ENCODE results near the gene TNFRSF4.
"Not testable (repeated sequence)": the region's sequence is repeated elsewhere in the genome, so short reads cannot be mapped to it uniquely, and the experiment has no call there.

Gene TNFRSF4

DNA sequence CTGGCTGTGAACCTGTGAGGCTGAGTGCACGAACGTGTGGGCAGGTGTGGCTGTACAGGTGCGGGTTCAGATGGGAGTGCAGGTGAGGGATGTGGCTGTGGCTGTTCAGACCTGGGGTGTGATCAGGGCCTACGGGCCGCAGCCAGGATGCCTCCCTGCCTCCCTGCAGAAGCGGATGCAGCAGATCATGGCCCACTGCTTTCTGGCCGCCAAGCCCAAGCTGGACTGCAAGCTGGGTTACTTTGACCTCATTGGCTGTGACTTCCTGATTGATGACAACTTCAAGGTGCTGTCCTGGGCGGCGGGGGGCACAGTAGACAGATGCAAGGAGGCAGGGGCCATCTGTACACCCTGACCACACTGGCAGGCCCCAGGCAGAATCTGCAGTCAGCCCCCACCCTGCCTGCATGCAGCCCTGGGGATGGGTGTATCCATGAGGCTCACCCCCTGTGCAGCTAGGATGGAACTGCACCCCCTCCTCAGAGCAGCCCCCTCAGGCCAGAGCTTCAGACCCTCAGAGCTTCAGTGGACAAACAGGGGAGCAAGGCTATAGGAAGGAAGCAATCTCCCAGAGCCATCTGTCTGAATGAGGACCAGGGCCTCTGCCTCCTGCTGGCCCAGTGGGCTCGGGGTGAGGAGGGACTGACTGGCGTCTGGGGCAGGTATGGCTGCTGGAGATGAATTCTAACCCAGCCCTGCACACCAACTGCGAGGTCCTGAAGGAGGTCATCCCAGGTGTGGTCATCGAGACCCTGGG, 17.3 kb downstream of the TNFRSF4 start:
- no peak overlapping the region for H2AFZ ChIP-seq (ENCODE audit: low read length)
- H3K9me2 ChIP-seq (ENCODE audit: low read depth, low read length) = no peaks in the 10 kb centered on the region

DNA sequence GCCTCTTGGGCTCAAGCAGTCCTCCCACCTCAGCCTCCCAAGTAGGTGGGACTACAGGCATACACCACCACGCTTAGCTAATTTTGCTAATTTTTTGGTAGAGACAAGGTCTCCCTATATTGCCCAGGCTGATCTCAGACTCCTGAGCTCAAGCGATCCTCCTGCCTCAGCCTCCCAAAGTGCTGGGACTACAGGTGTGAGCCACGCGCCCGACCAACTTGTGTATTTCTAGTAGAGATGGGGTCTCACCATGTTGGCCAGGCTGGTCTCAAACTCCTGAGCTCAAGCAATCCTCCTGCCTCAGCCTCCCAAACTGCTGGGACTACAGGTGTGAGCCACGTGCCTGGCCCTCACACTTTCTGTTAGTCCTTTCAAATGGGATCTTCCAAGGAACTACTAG, 18.2 kb downstream of the TNFRSF4 start:
- H3K27me3 ChIP-seq (ENCODE audit: insufficient read depth, low read length) = peaks cover 18% of the 10 kb centered on the region
- not testable (repeated sequence) for H3K36me3 ChIP-seq (ENCODE audit: insufficient read depth, low read length); H3K27ac ChIP-seq (ENCODE audit: low read depth, low read length, poor library complexity, severe bottlenecking); H3K79me2 ChIP-seq (ENCODE audit: insufficient read depth, low read length); H3K4me2 ChIP-seq (ENCODE audit: low read length); H4K20me1 ChIP-seq (ENCODE audit: insufficient read depth, low read length); H3K4me3 ChIP-seq (ENCODE audit: low read depth, low read length, poor library complexity, severe bottlenecking); H3K4me1 ChIP-seq (ENCODE audit: insufficient read depth, low read length, severe bottlenecking); H2AFZ ChIP-seq (ENCODE audit: low read length); H3K9me2 ChIP-seq (ENCODE audit: low read depth, low read length); H3F3A ChIP-seq (ENCODE audit: insufficient read depth, low read length); H3K9me3 ChIP-seq (ENCODE audit: low read length); H3K9ac ChIP-seq (ENCODE audit: low read length)

More for the DNA sequence above, 17.3 kb downstream of the TNFRSF4 start:
- Histone ChIP-seq H3F3A (ENCODE audit: insufficient read depth, low read length) (no peaks in the 10 kb centered on the region), H3K79me2 (ENCODE audit: insufficient read depth, low read length) (no peaks in the 10 kb centered on the region), H3K36me3 (ENCODE audit: insufficient read depth, low read length) (no peaks in the 10 kb centered on the region; the same call in 1 of the 2 replicates), H3K4me3 (ENCODE audit: low read depth, low read length, poor library complexity, severe bottlenecking) (no peak overlapping the region), H3K9ac (ENCODE audit: low read length) (no peak overlapping the region), H3K27me3 (ENCODE audit: insufficient read depth, low read length) (peaks cover 12% of the 10 kb centered on the region), H3K27ac (ENCODE audit: low read depth, low read length, poor library complexity, severe bottlenecking) (no peak overlapping the region), H3K4me1 (ENCODE audit: insufficient read depth, low read length, severe bottlenecking) (no peaks in the 10 kb centered on the region), H3K9me3 (ENCODE audit: low read length) (peaks cover 4% of the 10 kb centered on the region; the same call in 1 of the 2 replicates), H3K4me2 (ENCODE audit: low read length) (no peak overlapping the region), H4K20me1 (ENCODE audit: insufficient read depth, low read length) (no peaks in the 10 kb centered on the region)
- TF ChIP-seq, protein P1, sequence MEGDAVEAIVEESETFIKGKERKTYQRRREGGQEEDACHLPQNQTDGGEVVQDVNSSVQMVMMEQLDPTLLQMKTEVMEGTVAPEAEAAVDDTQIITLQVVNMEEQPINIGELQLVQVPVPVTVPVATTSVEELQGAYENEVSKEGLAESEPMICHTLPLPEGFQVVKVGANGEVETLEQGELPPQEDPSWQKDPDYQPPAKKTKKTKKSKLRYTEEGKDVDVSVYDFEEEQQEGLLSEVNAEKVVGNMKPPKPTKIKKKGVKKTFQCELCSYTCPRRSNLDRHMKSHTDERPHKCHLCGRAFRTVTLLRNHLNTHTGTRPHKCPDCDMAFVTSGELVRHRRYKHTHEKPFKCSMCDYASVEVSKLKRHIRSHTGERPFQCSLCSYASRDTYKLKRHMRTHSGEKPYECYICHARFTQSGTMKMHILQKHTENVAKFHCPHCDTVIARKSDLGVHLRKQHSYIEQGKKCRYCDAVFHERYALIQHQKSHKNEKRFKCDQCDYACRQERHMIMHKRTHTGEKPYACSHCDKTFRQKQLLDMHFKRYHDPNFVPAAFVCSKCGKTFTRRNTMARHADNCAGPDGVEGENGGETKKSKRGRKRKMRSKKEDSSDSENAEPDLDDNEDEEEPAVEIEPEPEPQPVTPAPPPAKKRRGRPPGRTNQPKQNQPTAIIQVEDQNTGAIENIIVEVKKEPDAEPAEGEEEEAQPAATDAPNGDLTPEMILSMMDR (IDR thresholded peaks at IDR 0.05; ENCODE audit: low read length) = no peak
- no peak for TF ChIP-seq EZH2 (IDR thresholded peaks at IDR 0.05; ENCODE audit: borderline replicate concordance, low read length)

DNA sequence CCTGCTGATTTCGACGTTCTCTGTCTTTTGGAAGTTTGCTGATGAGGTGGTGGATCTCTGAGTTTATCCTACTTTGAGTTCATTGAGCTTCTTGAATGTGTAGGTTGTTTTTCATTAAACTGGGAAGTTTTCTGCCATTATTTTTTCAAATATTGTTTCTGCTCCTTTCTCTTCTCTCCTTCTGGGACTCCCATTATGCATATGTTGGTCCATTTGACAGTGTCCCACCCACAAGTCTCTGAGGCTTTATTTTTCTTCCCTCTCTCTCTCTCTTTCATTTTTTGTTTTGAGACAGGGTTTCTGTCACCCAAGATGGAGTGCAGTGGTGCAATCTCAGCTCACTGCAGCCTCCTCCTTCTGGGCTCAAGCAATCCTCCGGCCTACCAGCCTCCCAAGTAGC, 19.2 kb downstream of the TNFRSF4 start:
- Histone ChIP-seq H3K36me3 (ENCODE audit: insufficient read depth, low read length) (no peaks in the 10 kb centered on the region; the same call in 1 of the 2 replicates), H2AFZ (ENCODE audit: low read length) (no peak overlapping the region), H3K27ac (ENCODE audit: low read depth, low read length, poor library complexity, severe bottlenecking) (no peak overlapping the region), H3K4me3 (ENCODE audit: low read depth, low read length, poor library complexity, severe bottlenecking) (no peak overlapping the region), H3K4me1 (ENCODE audit: insufficient read depth, low read length, severe bottlenecking) (no peaks in the 10 kb centered on the region), H4K20me1 (ENCODE audit: insufficient read depth, low read length) (no peaks in the 10 kb centered on the region), H3K9me2 (ENCODE audit: low read depth, low read length) (no peaks in the 10 kb centered on the region), H3F3A (ENCODE audit: insufficient read depth, low read length) (no peaks in the 10 kb centered on the region), H3K27me3 (ENCODE audit: insufficient read depth, low read length) (peaks cover 18% of the 10 kb centered on the region), H3K4me2 (ENCODE audit: low read length) (no peak overlapping the region), H3K9ac (ENCODE audit: low read length) (no peak overlapping the region), H3K9me3 (ENCODE audit: low read length) (peaks cover 9% of the 10 kb centered on the region; the same call in 1 of the 2 replicates), H3K79me2 (ENCODE audit: insufficient read depth, low read length) (no peaks in the 10 kb centered on the region)
- TF ChIP-seq, protein P1 (IDR thresholded peaks at IDR 0.05; ENCODE audit: low read length) = no peak
- TF ChIP-seq EZH2 (IDR thresholded peaks at IDR 0.05; ENCODE audit: borderline replicate concordance, low read length) = no peak

DNA sequence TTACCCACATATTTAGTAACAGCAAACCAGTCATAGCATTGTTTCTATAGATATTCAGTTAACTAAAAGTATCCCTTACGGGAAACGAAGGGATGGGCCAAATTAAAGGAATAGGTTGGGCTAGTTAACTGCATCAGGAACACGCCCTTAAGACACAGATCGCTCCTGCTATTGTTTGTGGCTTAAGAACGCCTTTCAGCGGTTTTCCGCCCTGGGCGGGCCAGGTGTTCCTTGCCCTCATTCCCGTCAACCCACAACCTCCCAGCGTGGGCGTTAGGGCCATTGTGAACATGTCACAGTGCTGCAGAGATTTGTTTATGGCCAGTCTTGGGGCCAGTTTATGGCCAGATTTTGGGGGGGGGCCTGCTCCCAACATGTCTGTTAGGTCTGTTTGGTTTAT, 22.2 kb downstream of the TNFRSF4 start:
- H3F3A ChIP-seq (ENCODE audit: insufficient read depth, low read length) = no peaks in the 10 kb centered on the region
- peaks cover 9% of the 10 kb centered on the region; the same call in 1 of the 2 replicates for H3K9me3 ChIP-seq (ENCODE audit: low read length)
- no peaks in the 10 kb centered on the region for H3K9me2 ChIP-seq (ENCODE audit: low read depth, low read length)
- H3K4me2 ChIP-seq (ENCODE audit: low read length) = no peak overlapping the region
- TF ChIP-seq EZH2 (IDR thresholded peaks at IDR 0.05; ENCODE audit: borderline replicate concordance, low read length) = no peak
- TF ChIP-seq, protein P1 (IDR thresholded peaks at IDR 0.05; ENCODE audit: low read length) = no peak
- H3K27ac ChIP-seq (ENCODE audit: low read depth, low read length, poor library complexity, severe bottlenecking) = no peak overlapping the region
- H3K9ac ChIP-seq (ENCODE audit: low read length) = no peak overlapping the region
- peaks cover 15% of the 10 kb centered on the region for H3K27me3 ChIP-seq (ENCODE audit: insufficient read depth, low read length)
- H4K20me1 ChIP-seq (ENCODE audit: insufficient read depth, low read length) = no peaks in the 10 kb centered on the region
- no peak overlapping the region for H3K4me3 ChIP-seq (ENCODE audit: low read depth, low read length, poor library complexity, severe bottlenecking)
- H3K4me1 ChIP-seq (ENCODE audit: insufficient read depth, low read length, severe bottlenecking) = no peaks in the 10 kb centered on the region
- H3K36me3 ChIP-seq (ENCODE audit: insufficient read depth, low read length) = no peaks in the 10 kb centered on the region; the same call in 1 of the 2 replicates
- H3K79me2 ChIP-seq (ENCODE audit: insufficient read depth, low read length) = no peaks in the 10 kb centered on the region
- H2AFZ ChIP-seq (ENCODE audit: low read length) = no peak overlapping the region

All from OCI-LY1 (cell line).